Measurements from ENCODE around the gene COX4I1. TPM values are rescaled to one million over a fixed set of nuclear protein-coding genes. Genes with fewer than 3 reads are reported as not detected.

The COX4I1 gene
- total and polyA plus RNA-seq, 9 of the 15 experiments (the other 6 are each of a cell fraction or from before 2014, with no cell fraction given): 651 to 2,356 (median 1,032) TPM

DNA sequence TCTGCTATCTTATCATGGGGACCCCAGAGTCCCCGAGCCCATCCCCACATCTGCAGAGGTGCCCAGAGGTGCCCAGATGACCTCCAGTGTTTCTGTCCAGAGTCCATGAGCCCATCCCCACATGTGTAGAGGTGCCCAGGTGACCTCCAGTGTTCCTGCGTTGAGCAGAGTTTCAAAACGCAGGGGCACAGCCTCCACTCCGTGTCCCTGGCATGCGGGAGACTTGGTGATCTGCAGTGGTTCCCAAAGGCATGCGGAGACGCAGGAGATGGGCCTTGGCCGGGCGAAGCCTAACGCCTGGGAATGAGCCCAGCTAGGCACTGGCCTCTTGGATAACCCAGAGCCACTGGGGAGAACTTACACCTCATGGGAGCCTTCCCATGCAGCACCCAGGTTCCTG is 41.3 kb downstream of the COX4I1 start (continued):
- TF ChIP-seq, protein P1, sequence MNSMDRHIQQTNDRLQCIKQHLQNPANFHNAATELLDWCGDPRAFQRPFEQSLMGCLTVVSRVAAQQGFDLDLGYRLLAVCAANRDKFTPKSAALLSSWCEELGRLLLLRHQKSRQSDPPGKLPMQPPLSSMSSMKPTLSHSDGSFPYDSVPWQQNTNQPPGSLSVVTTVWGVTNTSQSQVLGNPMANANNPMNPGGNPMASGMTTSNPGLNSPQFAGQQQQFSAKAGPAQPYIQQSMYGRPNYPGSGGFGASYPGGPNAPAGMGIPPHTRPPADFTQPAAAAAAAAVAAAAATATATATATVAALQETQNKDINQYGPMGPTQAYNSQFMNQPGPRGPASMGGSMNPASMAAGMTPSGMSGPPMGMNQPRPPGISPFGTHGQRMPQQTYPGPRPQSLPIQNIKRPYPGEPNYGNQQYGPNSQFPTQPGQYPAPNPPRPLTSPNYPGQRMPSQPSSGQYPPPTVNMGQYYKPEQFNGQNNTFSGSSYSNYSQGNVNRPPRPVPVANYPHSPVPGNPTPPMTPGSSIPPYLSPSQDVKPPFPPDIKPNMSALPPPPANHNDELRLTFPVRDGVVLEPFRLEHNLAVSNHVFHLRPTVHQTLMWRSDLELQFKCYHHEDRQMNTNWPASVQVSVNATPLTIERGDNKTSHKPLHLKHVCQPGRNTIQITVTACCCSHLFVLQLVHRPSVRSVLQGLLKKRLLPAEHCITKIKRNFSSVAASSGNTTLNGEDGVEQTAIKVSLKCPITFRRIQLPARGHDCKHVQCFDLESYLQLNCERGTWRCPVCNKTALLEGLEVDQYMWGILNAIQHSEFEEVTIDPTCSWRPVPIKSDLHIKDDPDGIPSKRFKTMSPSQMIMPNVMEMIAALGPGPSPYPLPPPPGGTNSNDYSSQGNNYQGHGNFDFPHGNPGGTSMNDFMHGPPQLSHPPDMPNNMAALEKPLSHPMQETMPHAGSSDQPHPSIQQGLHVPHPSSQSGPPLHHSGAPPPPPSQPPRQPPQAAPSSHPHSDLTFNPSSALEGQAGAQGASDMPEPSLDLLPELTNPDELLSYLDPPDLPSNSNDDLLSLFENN (IDR thresholded peaks at IDR 0.05; ENCODE audit: low read depth in 2 of 2, low read length in 2 of 2): no peak
- TF ChIP-seq XRCC4 (IDR thresholded peaks at IDR 0.05; ENCODE audit: extremely low read depth, insufficient read depth, insufficient read length) (no peak), POLR3A (IDR thresholded peaks at IDR 0.05; ENCODE audit: borderline replicate concordance, extremely low read depth, insufficient read depth, insufficient read length) (no peak)
- TF ChIP-seq, protein P2, sequence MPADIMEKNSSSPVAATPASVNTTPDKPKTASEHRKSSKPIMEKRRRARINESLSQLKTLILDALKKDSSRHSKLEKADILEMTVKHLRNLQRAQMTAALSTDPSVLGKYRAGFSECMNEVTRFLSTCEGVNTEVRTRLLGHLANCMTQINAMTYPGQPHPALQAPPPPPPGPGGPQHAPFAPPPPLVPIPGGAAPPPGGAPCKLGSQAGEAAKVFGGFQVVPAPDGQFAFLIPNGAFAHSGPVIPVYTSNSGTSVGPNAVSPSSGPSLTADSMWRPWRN (IDR thresholded peaks at IDR 0.05; ENCODE audit: low read depth): no peak
- TF ChIP-seq, protein P3, sequence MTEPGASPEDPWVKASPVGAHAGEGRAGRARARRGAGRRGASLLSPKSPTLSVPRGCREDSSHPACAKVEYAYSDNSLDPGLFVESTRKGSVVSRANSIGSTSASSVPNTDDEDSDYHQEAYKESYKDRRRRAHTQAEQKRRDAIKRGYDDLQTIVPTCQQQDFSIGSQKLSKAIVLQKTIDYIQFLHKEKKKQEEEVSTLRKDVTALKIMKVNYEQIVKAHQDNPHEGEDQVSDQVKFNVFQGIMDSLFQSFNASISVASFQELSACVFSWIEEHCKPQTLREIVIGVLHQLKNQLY (CRISPR knock-in tag; conservative IDR thresholded peaks at IDR 0.05): no peak
